HepG2 (cell line): ENCODE measurements around the gene RAB3A. TPM values are rescaled to one million over a fixed set of nuclear protein-coding genes. Genes with fewer than 3 reads are reported as not detected.
"Not testable (repeated sequence)": the region's sequence is repeated elsewhere in the genome, so short reads cannot be mapped to it uniquely, and the experiment has no call there.

Experiments
- ATAC-seq: fragments of 200-7000 bp; cut with Tn5 transposase; 3 replicates; pipeline ENCODE4 v1.9.1; 2020; ENCODE audit warnings: mild to moderate bottlenecking, moderate library complexity
- BruUV-seq: library from RNA; stranded (reverse); fragments of 400-500 nt; replicated peaks from 2 replicates; lab custom pipeline; 2021; lab: Mats Ljungman, UMichigan
- CTCF ChIA-PET: fragments of 300-600 bp; formaldehyde crosslinking; extraction: SDS; loops from one replicate; lab custom pipeline; 2021; ENCODE audit warnings: low total read pairs, inconsistent platforms, low intra/inter-chr PET ratio; lab: Yijun Ruan, JAX
- POLR2A ChIA-PET: fragments of 350-600 bp; sonication (Branson Sonifier 250); formaldehyde crosslinking; loops from one replicate; lab custom pipeline; 2020; ENCODE audit warnings: antibody characterized with exemption, inconsistent platforms; lab: Yijun Ruan, JAX
- DNase-seq: peaks from one replicate; pipeline ENCODE4 v3.0.0-alpha.2; 2015; ENCODE audit warnings: low spot score
- FAIRE-seq: peaks from 3 replicates; lab custom pipeline; 2011; peaks lifted over from hg19 to GRCh38; lab: Jason Lieb, UNC
- H2AFZ ChIP-seq: one replicate; pipeline ENCODE4 v1.6.1; 2011; ENCODE audit warnings: low read length, inconsistent platforms
- H3K27ac ChIP-seq: fragments of 300-600 bp; 3 replicates; pipeline ENCODE4 v1.8.0; 2011; ENCODE audit warnings: mixed run types, mild to moderate bottlenecking, mixed read lengths, low read length, inconsistent platforms; ENCODE audit not compliant: insufficient read depth; ENCODE audit errors: extremely low read length
- H3K27me3 ChIP-seq, 2 experiments: fragments of 200-600 bp in 1 of 2; 2 replicates in 1 of 2; 3 replicates in 1 of 2; pipeline versions ENCODE4 v1.6.0 to v1.8.0; 2011; ENCODE audit warnings: low read length in 2 of 2, mild to moderate bottlenecking in 2 of 2, moderate library complexity in 2 of 2, inconsistent platforms in 1 of 2; ENCODE audit not compliant: insufficient read depth in 2 of 2, control insufficient read depth in 1 of 2
- H3K36me3 ChIP-seq, 2 experiments: fragments of 200-600 bp in 1 of 2; replicated peaks in 1 of 2; 2 replicates in 1 of 2; 3 replicates in 1 of 2; pipeline versions ENCODE4 v1.5.1 to v1.8.0; 2011; ENCODE audit warnings: low read length in 2 of 2, inconsistent platforms in 1 of 2; ENCODE audit not compliant: insufficient read depth in 2 of 2, control insufficient read depth in 1 of 2
- H3K4me1 ChIP-seq: 2 replicates; pipeline ENCODE4 v1.5.1; 2012; ENCODE audit warnings: low read length, inconsistent platforms; ENCODE audit not compliant: insufficient read depth
- H3K4me2 ChIP-seq: 2 replicates; pipeline ENCODE4 v1.6.0; 2011; ENCODE audit warnings: low read depth, low read length, inconsistent platforms
- H3K4me3 ChIP-seq, 3 experiments: fragments of 200-600 bp in 1 of 3; sonication (generic), shearing (Covaris generic) in 1 of 3; replicated peaks in 1 of 3; 2 replicates each; pipeline ENCODE4 v1.5.1; 2011 to 2016; ENCODE audit warnings: low read length in 3 of 3, inconsistent platforms in 2 of 3, low read depth in 2 of 3, mild to moderate bottlenecking in 2 of 3, control low read depth in 1 of 3, mixed read lengths in 1 of 3; ENCODE audit not compliant: insufficient read depth in 1 of 3
- H3K79me2 ChIP-seq: one replicate; pipeline ENCODE4 v1.6.1; 2011; ENCODE audit warnings: low read length, inconsistent platforms; ENCODE audit not compliant: insufficient read depth
- H3K9ac ChIP-seq: 2 replicates; pipeline ENCODE4 v1.6.0; 2011; ENCODE audit warnings: mild to moderate bottlenecking, low read depth, low read length, inconsistent platforms; ENCODE audit not compliant: insufficient read depth
- H3K9me3 ChIP-seq: 2 replicates; pipeline ENCODE4 v1.5.1; 2012; ENCODE audit warnings: mild to moderate bottlenecking, low read length
- H4K20me1 ChIP-seq: 2 replicates; pipeline ENCODE4 v1.6.0; 2011; ENCODE audit warnings: inconsistent platforms, mild to moderate bottlenecking, low read length, moderate library complexity; ENCODE audit not compliant: insufficient read depth
- NFIB ChIP-seq: sonication (generic); formaldehyde crosslinking; IDR thresholded peaks from 2 replicates; pipeline ENCODE4 v1.9.0; 2021; ENCODE audit warnings: missing genetic modification reagents, mild to moderate bottlenecking, borderline replicate concordance
- SMAD9 ChIP-seq: sonication (generic); formaldehyde crosslinking; IDR thresholded peaks from 2 replicates; pipeline ENCODE4 v1.5.1; 2020; ENCODE audit warnings: mild to moderate bottlenecking, missing genetic modification reagents
- ZNF232 ChIP-seq: sonication (generic); formaldehyde crosslinking; IDR thresholded peaks from 2 replicates; pipeline ENCODE4 v1.4.0; 2020; ENCODE audit warnings: missing genetic modification reagents, borderline replicate concordance
- ZNF720 ChIP-seq: sonication (generic); formaldehyde crosslinking; IDR thresholded peaks from 2 replicates; pipeline ENCODE4 v1.4.0; 2020; ENCODE audit warnings: missing genetic modification reagents
- WGBS: methylation state at CpG from one replicate; pipeline ENCODE4 v1.1.6; 2017; ENCODE audit warnings: low lambda C conversion rate; 5-methylcytosine and 5-hydroxymethylcytosine counted together
- in situ Hi-C: cut with HindIII; loops from 2 replicates; pipeline ENCODE4 v1.10.0; 2017; ENCODE audit warnings: low pct_unique_long_range_greater_than_20kb; ENCODE audit not compliant: extremely low pct_ligation_motif_present
- intact Hi-C: fragments of 100-400 bp; cut with micrococcal nuclease; formaldehyde crosslinking; loops from one replicate; pipeline ENCODE4 v1.10.0; 2022; ENCODE audit not compliant: unreplicated experiment
- polyA plus RNA-seq, 8 experiments: library from polyadenylated mRNA; depleted of rRNA in 3 of 8; stranded (reverse) in 7 of 8; unstranded in 1 of 8; fragments of >200 nt; fragmentation: Illumina TruSeq in 4 of 8; extraction: Trizol in 4 of 8; gene quantifications; 2 replicates each; pipeline versions ENCODE4 v1.2.1 to v1.2.3, GENCODE V29; 2011 to 2016; ENCODE audit warnings: low read depth in 4 of 8, missing spikeins in 1 of 8, mixed read lengths in 1 of 8; ENCODE audit not compliant: insufficient read depth in 1 of 8
- total RNA-seq, 5 experiments: library from RNA; depleted of rRNA; stranded (reverse); fragments of >200 nt; fragmentation: Illumina TruSeq; extraction: Trizol; gene quantifications; 2 replicates each; pipeline ENCODE4 v1.2.3, GENCODE V29; 2016; ENCODE audit warnings: low read depth in 1 of 5

RAB3A gene
- total and polyA plus RNA-seq, 2 of the 13 experiments (the other 11 are each of a cell fraction or from before 2014, with no cell fraction given) = 0.58 to 0.98 TPM

- intact Hi-C loops = no loop called here
- H3K9me3 ChIP-seq = no peaks in the 10 kb centered on the region
- TF ChIP-seq ZNF232 (CRISPR knock-in tag) = no peak
- no peak for TF ChIP-seq SMAD9 (CRISPR knock-in tag)
- no peak for TF ChIP-seq ZNF720 (CRISPR knock-in tag)
- TF ChIP-seq NFIB (CRISPR knock-in tag) = no peak
- TF ChIP-seq, all 625 proteins: peak for 0
- ChIA-PET CTCF (no interaction called here), POLR2A (interaction anchor here (0.6 to 1.2 kb wide), 3 partner anchors 13 to 96 kb away, joined by 3 read pairs; no protein-coding TSS in a partner anchor)
- no peak for DNase-seq
- H3K4me1 ChIP-seq = peaks cover 40% of the 10 kb centered on the region
- peaks cover 5% of the 10 kb centered on the region for H3K79me2 ChIP-seq
- no peak for FAIRE-seq
- no peaks in the 10 kb centered on the region for H3K27me3 ChIP-seq
- H2AFZ ChIP-seq = no peak overlapping the region
- ATAC-seq = no peak
- no peak overlapping the region for H3K4me3 ChIP-seq
- no peak overlapping the region for H3K9ac ChIP-seq
- in situ Hi-C loops = no loop called here
- H3K36me3 ChIP-seq = peaks cover 26 to 38% of the 10 kb centered on the region in 2 experiments
- no peak overlapping the region for H3K4me2 ChIP-seq
- H4K20me1 ChIP-seq = 0 out of 2 replicates have a peak, but pooled peaks cover 11% of the 10 kb centered on the region
- WGBS = 91% methylated on average over 10 of the region's 10 CpGs
- BruUV-seq = no TSS peak
- no peak overlapping the region for H3K27ac ChIP-seq
These were observed 44.0 kb downstream of the RAB3A start for GRCh38 chr19:18159810-18160209.

- H3K9me3 ChIP-seq, FAIRE-seq, BruUV-seq, H3K27me3 ChIP-seq, CTCF ChIA-PET, H3K79me2 ChIP-seq, in situ Hi-C loops, H3K27ac ChIP-seq, DNase-seq, H3K9ac ChIP-seq, H2AFZ ChIP-seq, ATAC-seq, intact Hi-C loops, H3K4me2 ChIP-seq, H3K4me3 ChIP-seq: not testable (repeated sequence)
- Histone ChIP-seq H4K20me1 (0 out of 2 replicates have a peak, but pooled peaks cover 11% of the 10 kb centered on the region), H3K36me3 (peaks cover 24 to 38% of the 10 kb centered on the region in 2 experiments), H3K4me1 (peaks cover 44% of the 10 kb centered on the region)
- POLR2A ChIA-PET = interaction anchor here (0.9 kb wide), 1 partner anchor 14 kb away, joined by 3 read pairs; no protein-coding TSS in a partner anchor
- WGBS = 93% methylated on average over 6 of the region's 6 CpGs
These were observed 44.7 kb downstream of the RAB3A start for GRCh38 chr19:18159059-18159616.
